Adrenal gland (tissue), 5 donors: Measurements from ENCODE around the gene ATP8A2.

Experiments used
- POLR2A ChIP-seq, 2 donors: fragments of 450-650 bp; IDR thresholded peaks; one replicate each; pipeline ENCODE4 v1.6.1; 2017; ENCODE audit warnings: antibody characterized with exemption in 2 of 2, mild to moderate bottlenecking in 2 of 2, moderate library complexity in 1 of 2
- TF ChIP-seq, protein P1 (sequence below), 6 experiments: fragments of 450-650 bp in 4 of 6; fragments of 200-600 bp in 2 of 6; sonication (generic) in 1 of 6; IDR thresholded peaks; 1 replicate in 5 of 6; 2 replicates in 1 of 6; pipeline versions ENCODE4 v1.5.1 to v1.8.0; 2016 to 2021; ENCODE audit warnings: antibody characterized with exemption in 6 of 6, mild to moderate bottlenecking in 2 of 6, moderate library complexity in 1 of 6
- donor health status: DM: no; HTN: no; CAD: no.

DNA sequence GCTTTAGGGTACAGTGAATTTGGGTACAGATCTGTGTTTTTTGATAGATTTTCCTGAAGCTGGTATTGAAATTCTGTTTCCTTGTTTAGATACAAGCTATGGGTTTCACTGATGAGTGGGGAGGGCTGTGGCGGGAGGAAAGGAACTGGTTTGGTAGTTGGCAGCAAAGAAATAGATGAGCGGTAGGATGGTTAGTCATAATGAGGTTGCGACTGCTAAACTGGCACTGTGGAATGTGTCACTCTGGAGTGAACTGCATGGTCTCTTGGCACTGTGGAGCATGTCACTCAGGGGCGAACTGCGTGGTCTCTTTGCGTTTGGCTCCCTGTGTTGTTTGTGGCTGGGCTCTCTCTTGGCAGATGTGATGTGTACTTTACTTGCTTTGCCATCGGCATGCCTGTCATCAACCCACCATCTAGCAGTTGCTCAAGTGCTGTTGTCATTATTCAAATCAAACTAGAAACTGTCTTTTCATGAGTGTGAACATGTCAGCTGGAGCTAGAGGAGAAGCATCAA is 82.1 kb downstream of the ATP8A2 start:
- TF ChIP-seq, protein P1, sequence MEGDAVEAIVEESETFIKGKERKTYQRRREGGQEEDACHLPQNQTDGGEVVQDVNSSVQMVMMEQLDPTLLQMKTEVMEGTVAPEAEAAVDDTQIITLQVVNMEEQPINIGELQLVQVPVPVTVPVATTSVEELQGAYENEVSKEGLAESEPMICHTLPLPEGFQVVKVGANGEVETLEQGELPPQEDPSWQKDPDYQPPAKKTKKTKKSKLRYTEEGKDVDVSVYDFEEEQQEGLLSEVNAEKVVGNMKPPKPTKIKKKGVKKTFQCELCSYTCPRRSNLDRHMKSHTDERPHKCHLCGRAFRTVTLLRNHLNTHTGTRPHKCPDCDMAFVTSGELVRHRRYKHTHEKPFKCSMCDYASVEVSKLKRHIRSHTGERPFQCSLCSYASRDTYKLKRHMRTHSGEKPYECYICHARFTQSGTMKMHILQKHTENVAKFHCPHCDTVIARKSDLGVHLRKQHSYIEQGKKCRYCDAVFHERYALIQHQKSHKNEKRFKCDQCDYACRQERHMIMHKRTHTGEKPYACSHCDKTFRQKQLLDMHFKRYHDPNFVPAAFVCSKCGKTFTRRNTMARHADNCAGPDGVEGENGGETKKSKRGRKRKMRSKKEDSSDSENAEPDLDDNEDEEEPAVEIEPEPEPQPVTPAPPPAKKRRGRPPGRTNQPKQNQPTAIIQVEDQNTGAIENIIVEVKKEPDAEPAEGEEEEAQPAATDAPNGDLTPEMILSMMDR (IDR thresholded peaks at IDR 0.05), result no peak
- no peak for TF ChIP-seq POLR2A (IDR thresholded peaks at IDR 0.05)
